Stimulated activated CD4-positive, alpha-beta T cell treated with anti-CD3 and anti-CD28 coated beads, Interleukin-2, amount 100 ng/mL, for 48 hours (primary cell): ENCODE data around the gene RTN4R.
"Not testable (repeated sequence)": the region's sequence is repeated elsewhere in the genome, so short reads cannot be mapped to it uniquely, and the experiment has no call there.

Source experiments
- DNase-seq, 2 donors: peaks; one replicate each; pipeline ENCODE4 v3.0.0-alpha.2; 2020

RTN4R gene

DNA sequence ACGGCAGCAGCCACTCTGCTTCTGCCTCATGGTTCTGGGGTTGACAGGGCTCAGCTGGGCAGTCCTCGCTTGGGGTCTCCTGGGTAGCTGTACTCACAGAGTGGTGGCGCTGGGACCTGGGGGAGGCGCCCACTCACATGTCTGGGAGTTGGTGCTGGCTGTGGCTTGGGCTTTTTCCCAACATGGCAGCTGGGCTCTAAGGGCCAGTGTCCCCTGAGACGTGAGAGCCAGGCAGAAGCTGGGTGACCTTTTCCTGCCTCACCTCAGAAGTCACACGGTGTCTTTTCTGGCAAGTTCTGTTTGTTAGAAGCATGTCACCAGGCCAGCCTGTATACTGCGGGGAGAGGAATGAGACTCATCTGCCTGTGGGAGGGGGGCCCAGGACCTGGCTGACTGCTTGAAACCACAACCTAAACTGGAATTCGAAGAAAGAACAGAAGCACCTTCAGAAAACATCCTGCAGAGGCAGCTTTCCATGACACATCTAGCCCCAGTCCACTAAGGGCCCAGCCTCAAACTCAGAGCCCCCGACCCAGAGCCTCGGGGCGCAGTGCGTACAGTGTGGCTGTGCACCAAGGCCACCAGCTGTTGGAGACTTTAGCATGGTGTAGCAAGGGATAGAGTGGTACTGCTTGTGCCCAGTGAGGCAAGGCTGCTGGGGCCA lies 37.2 kb upstream of the RTN4R start:
- not testable (repeated sequence) for DNase-seq

DNA sequence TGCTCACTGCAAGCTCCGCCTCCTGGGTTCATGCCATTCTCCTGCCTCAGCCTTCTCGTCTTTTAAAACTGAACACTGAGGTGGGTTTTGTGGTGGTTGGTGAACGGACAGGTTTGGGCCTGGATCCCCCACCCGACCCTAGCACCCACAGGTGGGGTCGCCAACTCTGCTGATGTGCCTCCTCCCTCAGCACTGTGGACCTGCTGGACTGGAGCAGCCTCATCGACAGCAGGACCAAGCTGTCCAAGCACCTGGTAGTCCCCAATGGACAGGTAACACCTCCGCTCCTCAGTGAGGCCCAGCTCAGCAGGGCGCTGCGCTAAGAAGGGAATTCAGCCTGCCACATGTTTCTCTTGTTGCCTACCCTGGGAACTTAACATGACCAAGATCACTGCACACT lies 36.5 kb upstream of the RTN4R start:
- DNase-seq = no peak

DNA sequence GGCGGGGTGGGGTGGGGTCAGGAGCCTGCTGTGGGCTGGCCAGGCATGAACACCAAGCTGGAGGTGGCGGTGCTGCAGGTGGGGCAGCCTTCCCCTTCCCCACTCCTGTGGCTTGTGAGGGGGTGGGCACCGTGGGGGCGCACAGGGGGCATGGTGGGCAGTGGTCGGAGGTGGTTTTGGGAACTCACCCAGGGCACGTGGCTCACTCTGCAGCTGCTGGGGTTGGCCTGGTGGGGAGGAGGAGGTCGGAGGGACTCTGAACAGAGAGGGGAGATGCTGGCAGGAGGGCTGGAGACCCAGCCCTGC lies 35.1 kb upstream of the RTN4R start:
- not testable (repeated sequence) for DNase-seq

DNA sequence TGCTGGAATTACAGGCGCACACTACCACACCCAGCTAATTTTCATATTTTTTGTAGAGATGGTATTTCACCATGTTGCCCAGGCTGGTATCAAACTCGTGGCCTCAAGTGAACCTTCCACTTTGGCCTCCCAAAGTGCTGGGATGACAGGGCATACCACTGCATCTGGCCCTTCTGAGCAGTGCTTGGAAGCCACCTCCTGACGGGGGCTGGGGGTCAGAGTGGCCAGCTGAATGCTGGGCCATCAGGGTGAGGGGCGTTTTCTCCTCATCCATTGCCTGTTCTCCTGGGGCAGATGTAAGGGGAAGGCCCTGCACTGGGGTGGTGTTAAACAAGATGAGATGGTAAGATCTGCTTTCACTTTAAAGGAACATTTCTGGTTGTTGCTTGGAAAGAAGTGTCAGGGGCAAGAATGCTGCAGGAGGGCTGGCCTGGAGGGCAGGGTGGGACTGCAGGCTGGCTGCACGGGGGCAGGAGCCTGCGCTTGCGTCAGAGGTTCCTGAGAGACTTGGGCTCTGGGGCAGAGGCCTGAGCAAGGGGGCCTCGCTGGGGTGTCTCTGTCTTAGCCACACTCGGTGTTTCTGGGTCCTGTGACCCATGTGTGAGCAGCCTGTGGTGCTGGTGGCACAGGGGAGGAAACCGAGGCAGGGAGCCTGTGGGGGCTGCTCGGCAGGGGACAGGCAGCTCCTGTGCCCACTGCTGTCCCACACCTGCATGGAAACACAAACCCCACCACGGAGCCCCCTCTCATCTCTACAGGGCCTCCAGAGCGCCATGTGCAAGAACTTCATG lies 34.5 kb upstream of the RTN4R start:
- DNase-seq = no peak

- no peak for DNase-seq
Observed at GRCh38 chr22:20299746-20300136, 31.6 kb upstream of the RTN4R start.

GRCh38 chr22:20298803-20299745 lies 31.0 kb upstream of the RTN4R start:
- peak; percentile 84 to 85 for DNase-seq

GRCh38 chr22:20298110-20298802 lies 30.1 kb upstream of the RTN4R start:
- no peak for DNase-seq

GRCh38 chr22:20297414-20298109 lies 29.4 kb upstream of the RTN4R start:
- DNase-seq = no peak

DNA sequence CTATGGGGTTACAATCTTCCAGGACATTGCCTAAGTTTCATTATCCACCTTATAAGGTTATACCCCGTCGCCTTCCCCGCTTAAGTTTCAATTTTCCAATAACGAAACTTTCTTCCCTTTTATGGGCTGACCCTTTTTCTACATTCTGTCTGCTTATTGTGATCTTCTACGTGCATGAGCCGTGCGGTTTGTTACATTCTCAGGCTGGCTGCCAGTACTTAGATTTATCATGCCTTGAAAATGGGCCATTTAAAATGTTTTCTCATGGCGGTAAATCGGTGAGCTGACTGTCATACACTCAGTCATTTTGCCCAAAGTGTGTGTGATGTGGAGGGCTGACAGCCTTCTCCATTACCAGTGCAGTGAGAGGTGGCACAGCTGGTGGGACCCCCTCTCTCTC lies 28.5 kb upstream of the RTN4R start:
- no peak for DNase-seq

DNA sequence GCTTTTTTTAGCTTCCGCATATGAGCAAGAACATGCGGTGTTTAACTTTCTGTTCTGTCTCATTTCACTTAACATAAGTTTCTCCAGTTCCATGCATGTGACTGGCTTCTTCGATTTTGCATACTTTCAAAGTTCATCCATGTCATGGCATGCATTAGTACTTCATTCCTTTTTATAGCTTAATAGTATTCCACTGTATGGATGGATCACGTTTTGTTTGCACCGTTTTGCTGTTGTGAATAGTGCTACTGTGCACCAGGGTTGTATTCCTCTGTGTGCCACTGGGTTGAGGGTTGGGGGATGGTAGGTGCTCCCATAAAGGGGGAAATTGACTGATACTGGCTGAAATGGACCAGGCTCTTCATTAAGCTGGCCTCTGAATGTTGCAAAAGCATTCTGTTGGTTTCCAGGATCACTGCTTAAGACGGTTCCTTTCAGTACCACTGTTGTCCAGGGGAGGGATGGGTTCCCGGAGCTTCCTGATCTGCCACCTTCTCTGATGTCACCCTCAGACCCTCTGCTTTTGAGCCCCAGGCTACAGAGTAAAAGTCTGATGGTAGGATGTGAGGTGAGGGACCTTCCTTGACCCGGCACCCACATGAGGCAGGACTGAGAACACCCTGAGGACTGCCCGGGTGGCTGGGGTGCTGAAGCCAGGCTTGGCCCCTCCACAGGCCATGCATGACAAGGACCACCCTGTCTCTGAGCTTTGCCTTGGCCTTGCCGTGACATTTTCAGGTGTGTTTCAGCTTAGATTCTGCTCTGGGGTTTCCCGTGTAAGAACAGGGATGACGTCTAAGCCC lies 27.3 kb upstream of the RTN4R start:
- DNase-seq = no peak

DNA sequence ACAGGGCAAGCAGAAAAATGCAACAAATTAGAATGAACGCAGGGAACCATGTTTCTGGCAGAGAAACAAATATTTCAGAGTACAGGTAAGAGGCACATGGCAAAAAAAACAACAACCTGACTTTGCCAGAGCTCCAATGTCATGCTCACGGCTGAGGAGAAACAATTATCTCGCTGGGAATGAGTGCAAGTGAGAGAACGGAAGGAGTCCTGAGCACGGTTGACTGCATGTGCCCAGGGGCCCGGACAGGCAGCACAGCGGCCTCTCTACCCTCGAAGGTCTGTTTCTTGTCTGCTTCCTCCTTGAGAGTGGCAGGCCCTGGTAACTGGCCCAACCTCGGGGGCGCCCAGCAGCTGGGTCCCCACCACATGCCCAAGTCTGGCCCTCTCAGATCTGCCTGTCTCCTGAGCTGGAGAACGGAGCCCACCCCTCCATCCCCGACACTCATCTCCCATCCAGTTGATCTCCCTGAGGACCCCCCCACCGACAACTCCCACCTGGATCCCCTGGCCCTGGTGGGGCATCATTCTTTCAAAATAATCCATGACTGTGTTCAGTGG lies 24.6 kb upstream of the RTN4R start:
- DNase-seq = no peak

- DNase-seq = no peak
Observed at GRCh38 chr22:20292108-20292507, 24.0 kb upstream of the RTN4R start.

- no peak for DNase-seq
Observed at GRCh38 chr22:20291604-20292063, 23.5 kb upstream of the RTN4R start.

GRCh38 chr22:20291249-20291586 lies 23.1 kb upstream of the RTN4R start:
- DNase-seq = no peak

- no peak for DNase-seq
Observed at GRCh38 chr22:20290578-20291248, 22.6 kb upstream of the RTN4R start.

GRCh38 chr22:20290045-20290392 lies 21.9 kb upstream of the RTN4R start:
- no peak for DNase-seq

GRCh38 chr22:20289182-20290044 lies 21.3 kb upstream of the RTN4R start:
- DNase-seq = not testable (repeated sequence)

- not testable (repeated sequence) for DNase-seq
Observed at GRCh38 chr22:20286784-20287423, 18.8 kb upstream of the RTN4R start.

DNA sequence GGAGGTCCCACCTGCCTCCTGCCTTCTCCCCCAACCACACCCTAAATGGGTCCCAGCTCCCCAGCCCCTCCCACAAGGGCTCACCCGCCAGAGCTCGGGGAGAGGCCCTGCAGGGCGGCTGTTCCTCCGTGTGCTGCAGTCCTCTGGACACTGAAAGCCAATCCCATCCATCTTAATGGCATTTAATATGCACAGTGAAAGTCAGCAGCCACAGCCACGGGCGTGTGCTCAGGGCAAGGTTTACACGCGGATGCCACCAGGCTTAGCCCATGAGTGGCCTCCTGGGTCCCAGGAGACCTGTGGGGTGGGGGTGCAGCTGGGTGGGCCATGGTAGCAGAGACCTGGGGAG lies 18.2 kb upstream of the RTN4R start:
- not testable (repeated sequence) for DNase-seq
